WTC11 (cell line): ENCODE measurements around the gene ADGRE1.

Source experiments
- AR ChIP-seq: fragments of 250-450 bp; sonication (Bioruptor Pico); IDR thresholded peaks from 2 replicates; pipeline ENCODE4 v1.9.0; 2021; ENCODE audit warnings: mild to moderate bottlenecking
- CDX4 ChIP-seq: fragments of 250-450 bp; sonication (Bioruptor Pico); IDR thresholded peaks from 2 replicates; pipeline ENCODE4 v1.9.0; 2021; ENCODE audit warnings: moderate library complexity, mild to moderate bottlenecking, inconsistent platforms, borderline replicate concordance
- CTCF ChIP-seq: fragments of 200-600 bp; IDR thresholded peaks from 2 replicates; pipeline ENCODE4 v1.8.0; 2022; ENCODE audit warnings: antibody characterized with exemption
- E2F1 ChIP-seq: sonication (generic); formaldehyde crosslinking; IDR thresholded peaks from 2 replicates; pipeline ENCODE4 v1.8.0; 2022; ENCODE audit warnings: mild to moderate bottlenecking, missing genetic modification reagents
- NR1H2 ChIP-seq: sonication (generic); formaldehyde crosslinking; IDR thresholded peaks from 2 replicates; pipeline ENCODE4 v1.9.0; 2021; ENCODE audit warnings: mild to moderate bottlenecking, moderate library complexity, missing genetic modification reagents

- TF ChIP-seq CDX4 (CRISPR knock-in tag) = no peak
- no peak for TF ChIP-seq CTCF
- TF ChIP-seq E2F1 = no peak
- TF ChIP-seq NR1H2 (CRISPR knock-in tag) = no peak
- no peak for TF ChIP-seq AR (CRISPR knock-in tag)
Measured at GRCh38 chr19:6948884-6949283, 61.5 kb downstream of the ADGRE1 start.
